CD14-positive monocyte (primary cell): ENCODE results near the gene TBPL1. TPM values are rescaled to one million over a fixed set of nuclear protein-coding genes. Genes with fewer than 3 reads are reported as not detected.

Source experiments
- DNase-seq, 3 donors: peaks; one replicate each; pipeline ENCODE4 v3.0.0-alpha.2; 2011 to 2022
- H2AFZ ChIP-seq: 2 replicates; pipeline ENCODE4 v1.6.0; 2012; ENCODE audit warnings: mild to moderate bottlenecking, low read depth, low read length, inconsistent platforms; ENCODE audit not compliant: insufficient read depth, poor library complexity, severe bottlenecking
- H3K27ac ChIP-seq, 2 donors: 1 replicate in 1 of 2; 2 replicates in 1 of 2; pipeline ENCODE4 v1.5.1; 2012 to 2013; ENCODE audit warnings: low read length in 2 of 2, control low read depth in 1 of 2, inconsistent platforms in 1 of 2, low read depth in 1 of 2, mild to moderate bottlenecking in 1 of 2
- H3K27me3 ChIP-seq, 2 donors: one replicate each; pipeline versions ENCODE4 v1.6.0 to v1.6.1; 2011 to 2013; ENCODE audit warnings: low read length in 2 of 2; ENCODE audit not compliant: control insufficient read depth in 2 of 2, insufficient read depth in 2 of 2
- H3K36me3 ChIP-seq, 2 donors: replicated peaks in 1 of 2; 1 replicate in 1 of 2; 2 replicates in 1 of 2; pipeline versions ENCODE4 v1.5.1 to v1.6.1; 2012 to 2013; ENCODE audit warnings: low read length in 2 of 2, control low read depth in 1 of 2, inconsistent platforms in 1 of 2, mild to moderate bottlenecking in 1 of 2; ENCODE audit not compliant: insufficient read depth in 2 of 2, control insufficient read depth in 1 of 2
- H3K4me1 ChIP-seq, 2 donors: 1 replicate in 1 of 2; 2 replicates in 1 of 2; pipeline versions ENCODE4 v1.5.1 to v1.6.1; 2012 to 2013; ENCODE audit warnings: low read length in 2 of 2, control low read depth in 1 of 2, inconsistent platforms in 1 of 2, mild to moderate bottlenecking in 1 of 2, moderate library complexity in 1 of 2; ENCODE audit not compliant: insufficient read depth in 2 of 2, control insufficient read depth in 1 of 2
- H3K4me2 ChIP-seq: replicated peaks from 2 replicates; pipeline ENCODE3; 2012; ENCODE audit warnings: low read length, moderate library complexity, mild to moderate bottlenecking; ENCODE audit not compliant: poor library complexity, severe bottlenecking; ENCODE audit errors: extremely low read depth
- H3K4me3 ChIP-seq, 3 experiments: fragments of 200-600 bp in 1 of 3; sonication (generic) in 1 of 3; replicated peaks in 1 of 3; 1 replicate in 2 of 3; 2 replicates in 1 of 3; pipeline ENCODE4 v1.5.1; 2011 to 2013; ENCODE audit warnings: low read length in 3 of 3, mild to moderate bottlenecking in 3 of 3, control low read depth in 2 of 3, low read depth in 2 of 3, inconsistent platforms in 1 of 3, moderate library complexity in 1 of 3
- H3K79me2 ChIP-seq: 2 replicates; pipeline ENCODE4 v1.6.0; 2012; ENCODE audit warnings: mild to moderate bottlenecking, control low read depth, inconsistent platforms, low read length, moderate library complexity; ENCODE audit not compliant: insufficient read depth
- H3K9ac ChIP-seq: 2 replicates; pipeline ENCODE4 v1.6.0; 2017; ENCODE audit warnings: low read length, mild to moderate bottlenecking; ENCODE audit not compliant: insufficient read depth, poor library complexity, severe bottlenecking
- H3K9me3 ChIP-seq, 2 donors: replicated peaks in 1 of 2; 1 replicate in 1 of 2; 2 replicates in 1 of 2; pipeline versions ENCODE4 v1.5.1 to v1.6.1; 2012 to 2013; ENCODE audit warnings: low read length in 2 of 2, control low read depth in 1 of 2; ENCODE audit not compliant: control insufficient read depth in 1 of 2, insufficient read depth in 1 of 2
- H4K20me1 ChIP-seq: 2 replicates; pipeline ENCODE4 v1.6.0; 2012; ENCODE audit warnings: mild to moderate bottlenecking, low read length, control low read depth, moderate library complexity; ENCODE audit not compliant: insufficient read depth
- H3K27ac Mint-ChIP-seq, 7 donors: one replicate each; pipeline ENCODE4 v1.8.0; 2020; ENCODE audit warnings: mild to moderate bottlenecking in 7 of 7, mixed read lengths in 7 of 7, moderate library complexity in 6 of 7, inconsistent platforms in 2 of 7
- H3K27me3 Mint-ChIP-seq, 3 donors: one replicate each; pipeline ENCODE4 v1.8.0; 2021 to 2022; ENCODE audit warnings: low read depth in 3 of 3, mild to moderate bottlenecking in 3 of 3, mixed read lengths in 3 of 3, moderate library complexity in 3 of 3, inconsistent platforms in 1 of 3
- H3K36me3 Mint-ChIP-seq, 2 donors: one replicate each; pipeline ENCODE4 v1.8.0; 2020; ENCODE audit warnings: mixed read lengths in 2 of 2, inconsistent platforms in 1 of 2, mild to moderate bottlenecking in 1 of 2
- H3K4me1 Mint-ChIP-seq: one replicate; pipeline ENCODE4 v1.8.0; 2020; ENCODE audit warnings: mild to moderate bottlenecking, mixed read lengths
- H3K4me3 Mint-ChIP-seq, 2 donors: one replicate each; pipeline ENCODE4 v1.8.0; 2020; ENCODE audit warnings: mild to moderate bottlenecking in 2 of 2, mixed read lengths in 2 of 2, moderate library complexity in 1 of 2
- H3K9me3 Mint-ChIP-seq, 7 donors: one replicate each; pipeline ENCODE4 v1.8.0; 2020 to 2022; ENCODE audit warnings: mixed read lengths in 7 of 7, mild to moderate bottlenecking in 6 of 7, moderate library complexity in 6 of 7, inconsistent platforms in 2 of 7
- CTCF ChIP-seq: fragments of 200-600 bp; IDR thresholded peaks from one replicate; pipeline ENCODE4 v1.8.0; 2022; ENCODE audit warnings: antibody characterized with exemption, mild to moderate bottlenecking
- WGBS: methylation state at CpG from one replicate; pipeline ENCODE4 v1.1.5; 2013; ENCODE audit warnings: missing lambda C conversion rate; ENCODE audit not compliant: insufficient coverage; 5-methylcytosine and 5-hydroxymethylcytosine counted together
- intact Hi-C, 2 donors: fragments of 100-400 bp; cut with micrococcal nuclease; formaldehyde crosslinking; loops; one replicate each; pipeline versions ENCODE4 v1.15.0 to v1.15.1; 2023
- polyA plus RNA-seq, 3 donors: library from polyadenylated mRNA; depleted of rRNA in 1 of 3; unstranded in 2 of 3; stranded (reverse) in 1 of 3; fragments of 300-500 nt in 2 of 3; fragments of >200 nt in 1 of 3; fragmentation: Illumina TruSeq in 2 of 3; gene quantifications; 1 replicate in 2 of 3; 2 replicates in 1 of 3; pipeline ENCODE4 v1.2.3, GENCODE V29; 2012 to 2021

Gene TBPL1
- polyA plus RNA-seq, 3 donors, result 22.0 to 35.6 (median 35.5) TPM

GRCh38 chr6:134028438-134028837 lies 75.4 kb downstream of the TBPL1 start:
- no peak overlapping the region for H3K4me2 ChIP-seq
- no peaks in the 10 kb centered on the region for H3K9me3 ChIP-seq
- H3K79me2 ChIP-seq, result no peaks in the 10 kb centered on the region
- no peak overlapping the region for H2AFZ ChIP-seq
- Mint-ChIP-seq H3K4me3 (no peak overlapping the region), H3K27me3 (peaks cover 0 to 4% (median 0%) of the 10 kb centered on the region in 3 donors), H3K27ac (peak overlapping the region in 1 of 7 donors; percentile 47), H3K36me3 (peaks cover 3 to 15% of the 10 kb centered on the region in 2 donors), H3K9me3 (no peaks in the 10 kb centered on the region), H3K4me1 (peaks cover 6% of the 10 kb centered on the region)
- DNase-seq, result no peak
- no peak overlapping the region for H3K4me3 ChIP-seq
- intact Hi-C loops, result no loop called here
- no peak for TF ChIP-seq CTCF
- H3K27ac ChIP-seq, result no peak overlapping the region
- H4K20me1 ChIP-seq, result no peaks in the 10 kb centered on the region
- H3K27me3 ChIP-seq, result no peaks in the 10 kb centered on the region
- no peaks in the 10 kb centered on the region for H3K36me3 ChIP-seq
- peaks cover 0 to 3% of the 10 kb centered on the region in 2 donors for H3K4me1 ChIP-seq
- 97% methylated on average over 3 of the region's 5 CpGs for WGBS
- no peak overlapping the region for H3K9ac ChIP-seq

GRCh38 chr6:134029495-134030455 lies 76.8 kb downstream of the TBPL1 start:
- H3K4me2 ChIP-seq, result no peak overlapping the region
- H3K36me3 ChIP-seq, result no peaks in the 10 kb centered on the region
- no peak for DNase-seq
- H3K9me3 Mint-ChIP-seq, result no peaks in the 10 kb centered on the region
- H4K20me1 ChIP-seq, result no peaks in the 10 kb centered on the region
- no peaks in the 10 kb centered on the region for H3K79me2 ChIP-seq
- TF ChIP-seq CTCF, result no peak
- H3K4me1 ChIP-seq, result peaks cover 0 to 3% of the 10 kb centered on the region in 2 donors
- intact Hi-C loops, result no loop called here
- H3K4me1 Mint-ChIP-seq, result peaks cover 6% of the 10 kb centered on the region
- no peak overlapping the region for H3K27ac ChIP-seq
- H3K36me3 Mint-ChIP-seq, result peaks cover 3 to 10% of the 10 kb centered on the region in 2 donors
- H3K27ac Mint-ChIP-seq, result peak overlapping the region in 2 of 7 donors; percentile 51 to 56
- H3K9me3 ChIP-seq, result no peaks in the 10 kb centered on the region
- H3K4me3 Mint-ChIP-seq, result peak overlapping the region in 1 of 2 donors; percentile 55
- peak overlapping the region; percentile 12 for H2AFZ ChIP-seq
- no peak overlapping the region for H3K9ac ChIP-seq
- peaks cover 0 to 4% (median 0%) of the 10 kb centered on the region in 3 donors for H3K27me3 Mint-ChIP-seq
- 100% methylated on average over 1 of the region's 6 CpGs for WGBS
- no peak overlapping the region for H3K4me3 ChIP-seq
- H3K27me3 ChIP-seq, result no peaks in the 10 kb centered on the region
